ENCODE measurements around the gene RUNDC1. TPM values are rescaled to one million over a fixed set of nuclear protein-coding genes. Genes with fewer than 3 reads are reported as not detected.

Gene RUNDC1
- total RNA-seq, 1 experiment from 2014 or later: 14.2 TPM

DNA sequence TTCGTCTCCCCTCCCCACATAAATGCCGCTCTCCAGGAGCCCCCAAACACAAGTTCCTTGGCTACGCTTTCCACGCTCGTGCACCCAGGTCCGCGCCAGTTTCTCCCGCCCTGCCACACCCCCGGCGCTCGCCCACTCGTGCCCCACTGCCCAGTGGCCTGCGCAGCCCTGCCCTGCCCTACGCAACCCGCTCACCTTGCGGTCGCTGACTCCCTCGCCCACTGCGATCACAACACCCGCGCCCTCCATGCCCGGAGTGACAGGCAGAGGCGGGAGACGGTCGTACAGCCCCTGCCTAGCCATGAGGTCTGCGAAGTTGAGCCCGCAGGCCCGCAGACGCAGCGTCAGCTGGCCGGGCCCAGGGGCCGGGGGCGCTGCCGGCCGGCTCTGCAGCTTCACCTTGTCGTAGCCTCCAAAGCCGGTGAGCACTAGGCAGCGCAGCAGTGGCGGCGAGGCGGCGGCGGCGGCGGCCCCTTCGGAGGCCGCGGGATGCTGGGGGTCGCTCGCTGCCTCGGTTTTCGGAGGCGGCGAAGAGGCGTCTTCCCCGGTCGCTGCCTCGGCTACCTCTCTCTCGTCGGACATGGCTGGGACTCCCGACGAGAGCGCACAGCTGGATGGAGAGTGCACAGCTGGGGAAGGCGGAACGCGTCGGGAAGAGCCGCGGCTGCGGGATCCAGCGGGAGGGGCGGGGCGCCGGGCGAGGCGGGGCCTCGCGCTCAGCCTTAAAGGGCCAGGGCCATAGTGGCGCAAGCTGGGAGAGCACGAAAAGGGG lies 41.6 kb downstream of the RUNDC1 start, which contains the start of gene VAT1:
TSS of gene VAT1 (minus strand) at position 645 of the 772 bp plus-strand sequence. CDS start at position 582, 63 bp downstream.
- peaks cover 10% of the 10 kb centered on the region for H3K36me3 Mint-ChIP-seq
- peaks cover 29% of the 10 kb centered on the region for H3K4me1 Mint-ChIP-seq
- ChIA-PET POLR2A (interaction anchor here (0.6 to 2.3 kb wide), 11 partner anchors 10 to 294 kb away, joined by 3 to 27 read pairs (median 4); partner anchors contain the start of genes IFI35, NBR1 and RPL27), CTCF (interaction anchor here (0.5 to 1.8 kb wide), 11 partner anchors 12 to 496 kb away, joined by 3 to 14 read pairs (median 5); partner anchors contain the start of genes IFI35, RPL27 and TMEM106A)
- no peaks in the 10 kb centered on the region for H3K27me3 Mint-ChIP-seq (ENCODE audit: low read depth)
- peak within 1 kb of the TSS; percentile 94 for H3K4me3 Mint-ChIP-seq
- DNase-seq (ENCODE audit: low spot score): peak; percentile 86
- peak within 1 kb of the TSS; percentile 91 for H3K27ac Mint-ChIP-seq
- peak; percentile 43 for ATAC-seq
- no peaks in the 10 kb centered on the region for H3K9me3 Mint-ChIP-seq
- TF ChIP-seq CBFB (CRISPR knock-in tag; IDR thresholded peaks at IDR 0.05; ENCODE audit: low read depth): no peak
- no peak for TF ChIP-seq ZNF121 (CRISPR knock-in tag; IDR thresholded peaks at IDR 0.05)
- TF ChIP-seq, protein P1, sequence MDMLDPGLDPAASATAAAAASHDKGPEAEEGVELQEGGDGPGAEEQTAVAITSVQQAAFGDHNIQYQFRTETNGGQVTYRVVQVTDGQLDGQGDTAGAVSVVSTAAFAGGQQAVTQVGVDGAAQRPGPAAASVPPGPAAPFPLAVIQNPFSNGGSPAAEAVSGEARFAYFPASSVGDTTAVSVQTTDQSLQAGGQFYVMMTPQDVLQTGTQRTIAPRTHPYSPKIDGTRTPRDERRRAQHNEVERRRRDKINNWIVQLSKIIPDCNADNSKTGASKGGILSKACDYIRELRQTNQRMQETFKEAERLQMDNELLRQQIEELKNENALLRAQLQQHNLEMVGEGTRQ (CRISPR knock-in tag; IDR thresholded peaks at IDR 0.05): 0 out of 2 replicates have a peak, but pooled peaks have one; percentile 34
- 0 out of 2 replicates have a peak, but pooled peaks have one; percentile 32 for TF ChIP-seq SMAD4 (CRISPR knock-in tag; IDR thresholded peaks at IDR 0.05)
- peak; percentile 77 for TF ChIP-seq ETV6 (CRISPR knock-in tag; IDR thresholded peaks at IDR 0.05)
- TF ChIP-seq, protein P2, sequence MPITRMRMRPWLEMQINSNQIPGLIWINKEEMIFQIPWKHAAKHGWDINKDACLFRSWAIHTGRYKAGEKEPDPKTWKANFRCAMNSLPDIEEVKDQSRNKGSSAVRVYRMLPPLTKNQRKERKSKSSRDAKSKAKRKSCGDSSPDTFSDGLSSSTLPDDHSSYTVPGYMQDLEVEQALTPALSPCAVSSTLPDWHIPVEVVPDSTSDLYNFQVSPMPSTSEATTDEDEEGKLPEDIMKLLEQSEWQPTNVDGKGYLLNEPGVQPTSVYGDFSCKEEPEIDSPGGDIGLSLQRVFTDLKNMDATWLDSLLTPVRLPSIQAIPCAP (CRISPR knock-in tag; IDR thresholded peaks at IDR 0.05): 0 out of 2 replicates have a peak, but pooled peaks have one; percentile 16
- peak; percentile 43; the same call in 1 of the 2 replicates for TF ChIP-seq NR2C2 (CRISPR knock-in tag; IDR thresholded peaks at IDR 0.05)
- TF ChIP-seq, protein P3, sequence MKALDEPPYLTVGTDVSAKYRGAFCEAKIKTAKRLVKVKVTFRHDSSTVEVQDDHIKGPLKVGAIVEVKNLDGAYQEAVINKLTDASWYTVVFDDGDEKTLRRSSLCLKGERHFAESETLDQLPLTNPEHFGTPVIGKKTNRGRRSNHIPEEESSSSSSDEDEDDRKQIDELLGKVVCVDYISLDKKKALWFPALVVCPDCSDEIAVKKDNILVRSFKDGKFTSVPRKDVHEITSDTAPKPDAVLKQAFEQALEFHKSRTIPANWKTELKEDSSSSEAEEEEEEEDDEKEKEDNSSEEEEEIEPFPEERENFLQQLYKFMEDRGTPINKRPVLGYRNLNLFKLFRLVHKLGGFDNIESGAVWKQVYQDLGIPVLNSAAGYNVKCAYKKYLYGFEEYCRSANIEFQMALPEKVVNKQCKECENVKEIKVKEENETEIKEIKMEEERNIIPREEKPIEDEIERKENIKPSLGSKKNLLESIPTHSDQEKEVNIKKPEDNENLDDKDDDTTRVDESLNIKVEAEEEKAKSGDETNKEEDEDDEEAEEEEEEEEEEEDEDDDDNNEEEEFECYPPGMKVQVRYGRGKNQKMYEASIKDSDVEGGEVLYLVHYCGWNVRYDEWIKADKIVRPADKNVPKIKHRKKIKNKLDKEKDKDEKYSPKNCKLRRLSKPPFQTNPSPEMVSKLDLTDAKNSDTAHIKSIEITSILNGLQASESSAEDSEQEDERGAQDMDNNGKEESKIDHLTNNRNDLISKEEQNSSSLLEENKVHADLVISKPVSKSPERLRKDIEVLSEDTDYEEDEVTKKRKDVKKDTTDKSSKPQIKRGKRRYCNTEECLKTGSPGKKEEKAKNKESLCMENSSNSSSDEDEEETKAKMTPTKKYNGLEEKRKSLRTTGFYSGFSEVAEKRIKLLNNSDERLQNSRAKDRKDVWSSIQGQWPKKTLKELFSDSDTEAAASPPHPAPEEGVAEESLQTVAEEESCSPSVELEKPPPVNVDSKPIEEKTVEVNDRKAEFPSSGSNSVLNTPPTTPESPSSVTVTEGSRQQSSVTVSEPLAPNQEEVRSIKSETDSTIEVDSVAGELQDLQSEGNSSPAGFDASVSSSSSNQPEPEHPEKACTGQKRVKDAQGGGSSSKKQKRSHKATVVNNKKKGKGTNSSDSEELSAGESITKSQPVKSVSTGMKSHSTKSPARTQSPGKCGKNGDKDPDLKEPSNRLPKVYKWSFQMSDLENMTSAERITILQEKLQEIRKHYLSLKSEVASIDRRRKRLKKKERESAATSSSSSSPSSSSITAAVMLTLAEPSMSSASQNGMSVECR (CRISPR knock-in tag; IDR thresholded peaks at IDR 0.05; ENCODE audit: borderline replicate concordance): peak; percentile 72
- TF ChIP-seq ZNF396 (CRISPR knock-in tag; IDR thresholded peaks at IDR 0.05; ENCODE audit: borderline replicate concordance): no peak
- TF ChIP-seq KAT7 (CRISPR knock-in tag; IDR thresholded peaks at IDR 0.05; ENCODE audit: borderline replicate concordance): peak; percentile 86; the same call in 1 of the 2 replicates
- peak; percentile 46; the same call in 1 of the 2 replicates for TF ChIP-seq GABPB1 (CRISPR knock-in tag; IDR thresholded peaks at IDR 0.05)
- TF ChIP-seq, protein P4, sequence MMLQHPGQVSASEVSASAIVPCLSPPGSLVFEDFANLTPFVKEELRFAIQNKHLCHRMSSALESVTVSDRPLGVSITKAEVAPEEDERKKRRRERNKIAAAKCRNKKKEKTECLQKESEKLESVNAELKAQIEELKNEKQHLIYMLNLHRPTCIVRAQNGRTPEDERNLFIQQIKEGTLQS (CRISPR knock-in tag; conservative IDR thresholded peaks at IDR 0.05): no peak
- TF ChIP-seq, protein P5, sequence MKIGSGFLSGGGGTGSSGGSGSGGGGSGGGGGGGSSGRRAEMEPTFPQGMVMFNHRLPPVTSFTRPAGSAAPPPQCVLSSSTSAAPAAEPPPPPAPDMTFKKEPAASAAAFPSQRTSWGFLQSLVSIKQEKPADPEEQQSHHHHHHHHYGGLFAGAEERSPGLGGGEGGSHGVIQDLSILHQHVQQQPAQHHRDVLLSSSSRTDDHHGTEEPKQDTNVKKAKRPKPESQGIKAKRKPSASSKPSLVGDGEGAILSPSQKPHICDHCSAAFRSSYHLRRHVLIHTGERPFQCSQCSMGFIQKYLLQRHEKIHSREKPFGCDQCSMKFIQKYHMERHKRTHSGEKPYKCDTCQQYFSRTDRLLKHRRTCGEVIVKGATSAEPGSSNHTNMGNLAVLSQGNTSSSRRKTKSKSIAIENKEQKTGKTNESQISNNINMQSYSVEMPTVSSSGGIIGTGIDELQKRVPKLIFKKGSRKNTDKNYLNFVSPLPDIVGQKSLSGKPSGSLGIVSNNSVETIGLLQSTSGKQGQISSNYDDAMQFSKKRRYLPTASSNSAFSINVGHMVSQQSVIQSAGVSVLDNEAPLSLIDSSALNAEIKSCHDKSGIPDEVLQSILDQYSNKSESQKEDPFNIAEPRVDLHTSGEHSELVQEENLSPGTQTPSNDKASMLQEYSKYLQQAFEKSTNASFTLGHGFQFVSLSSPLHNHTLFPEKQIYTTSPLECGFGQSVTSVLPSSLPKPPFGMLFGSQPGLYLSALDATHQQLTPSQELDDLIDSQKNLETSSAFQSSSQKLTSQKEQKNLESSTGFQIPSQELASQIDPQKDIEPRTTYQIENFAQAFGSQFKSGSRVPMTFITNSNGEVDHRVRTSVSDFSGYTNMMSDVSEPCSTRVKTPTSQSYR (CRISPR knock-in tag; IDR thresholded peaks at IDR 0.05): 0 out of 2 replicates have a peak, but pooled peaks have one; percentile 28
- peak; percentile 86 for TF ChIP-seq FOXK1 (CRISPR knock-in tag; IDR thresholded peaks at IDR 0.05)
- TF ChIP-seq ZNF219 (CRISPR knock-in tag; IDR thresholded peaks at IDR 0.05; ENCODE audit: borderline replicate concordance): 0 out of 2 replicates have a peak, but pooled peaks have one; percentile 14
- TF ChIP-seq, protein P6, sequence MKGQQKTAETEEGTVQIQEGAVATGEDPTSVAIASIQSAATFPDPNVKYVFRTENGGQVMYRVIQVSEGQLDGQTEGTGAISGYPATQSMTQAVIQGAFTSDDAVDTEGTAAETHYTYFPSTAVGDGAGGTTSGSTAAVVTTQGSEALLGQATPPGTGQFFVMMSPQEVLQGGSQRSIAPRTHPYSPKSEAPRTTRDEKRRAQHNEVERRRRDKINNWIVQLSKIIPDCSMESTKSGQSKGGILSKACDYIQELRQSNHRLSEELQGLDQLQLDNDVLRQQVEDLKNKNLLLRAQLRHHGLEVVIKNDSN (CRISPR knock-in tag; IDR thresholded peaks at IDR 0.05): peak; percentile 7; the same call in 1 of the 2 replicates
- TF ChIP-seq, protein P7, sequence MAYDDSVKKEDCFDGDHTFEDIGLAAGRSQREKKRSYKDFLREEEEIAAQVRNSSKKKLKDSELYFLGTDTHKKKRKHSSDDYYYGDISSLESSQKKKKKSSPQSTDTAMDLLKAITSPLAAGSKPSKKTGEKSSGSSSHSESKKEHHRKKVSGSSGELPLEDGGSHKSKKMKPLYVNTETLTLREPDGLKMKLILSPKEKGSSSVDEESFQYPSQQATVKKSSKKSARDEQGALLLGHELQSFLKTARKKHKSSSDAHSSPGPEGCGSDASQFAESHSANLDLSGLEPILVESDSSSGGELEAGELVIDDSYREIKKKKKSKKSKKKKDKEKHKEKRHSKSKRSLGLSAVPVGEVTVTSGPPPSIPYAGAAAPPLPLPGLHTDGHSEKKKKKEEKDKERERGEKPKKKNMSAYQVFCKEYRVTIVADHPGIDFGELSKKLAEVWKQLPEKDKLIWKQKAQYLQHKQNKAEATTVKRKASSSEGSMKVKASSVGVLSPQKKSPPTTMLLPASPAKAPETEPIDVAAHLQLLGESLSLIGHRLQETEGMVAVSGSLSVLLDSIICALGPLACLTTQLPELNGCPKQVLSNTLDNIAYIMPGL (CRISPR knock-in tag; IDR thresholded peaks at IDR 0.05): peak; percentile 95
- 0 out of 2 replicates have a peak, but pooled peaks have one; percentile 11 for TF ChIP-seq TEAD1 (CRISPR knock-in tag; IDR thresholded peaks at IDR 0.05)
- 0 out of 2 replicates have a peak, but pooled peaks have one; percentile 36 for TF ChIP-seq TP53 (CRISPR knock-in tag; IDR thresholded peaks at IDR 0.05)
- 0 out of 2 replicates have a peak, but pooled peaks have one; percentile 36 for TF ChIP-seq JUN (CRISPR knock-in tag; IDR thresholded peaks at IDR 0.05)
- peak; percentile 76 for TF ChIP-seq SP1 (CRISPR knock-in tag; conservative IDR thresholded peaks at IDR 0.05)
- TF ChIP-seq TEAD4 (CRISPR knock-in tag; IDR thresholded peaks at IDR 0.05): peak; percentile 29; the same call in 1 of the 2 replicates
